Adipocyte (in vitro differentiated cells): ENCODE results near the gene HOXD4.

Experiments used
- DNase-seq: peaks from one replicate; pipeline ENCODE4 v3.0.0-alpha.2; 2015; ENCODE audit warnings: low read depth
- H3K27me3 ChIP-seq: replicated peaks from 2 replicates; pipeline ENCODE4 v1.7.0; 2013; ENCODE audit warnings: mild to moderate bottlenecking, low read length, moderate library complexity; ENCODE audit not compliant: control insufficient read depth, insufficient read depth
- H3K36me3 ChIP-seq: 2 replicates; pipeline ENCODE4 v1.7.0; 2013; ENCODE audit warnings: low read length, mild to moderate bottlenecking, moderate library complexity; ENCODE audit not compliant: control insufficient read depth, insufficient read depth, severe bottlenecking
- H3K4me1 ChIP-seq: 2 replicates; pipeline ENCODE4 v1.7.0; 2013; ENCODE audit warnings: mild to moderate bottlenecking, low read length, moderate library complexity; ENCODE audit not compliant: control insufficient read depth, insufficient read depth
- H3K4me3 ChIP-seq: 2 replicates; pipeline ENCODE4 v1.7.0; 2013; ENCODE audit warnings: mild to moderate bottlenecking, low read length, moderate library complexity
- H3K9ac ChIP-seq: 2 replicates; pipeline ENCODE4 v1.7.0; 2013; ENCODE audit warnings: mild to moderate bottlenecking, low read length, moderate library complexity
- H3K9me3 ChIP-seq: 2 replicates; pipeline ENCODE4 v1.7.0; 2013; ENCODE audit warnings: mild to moderate bottlenecking, low read length, moderate library complexity; ENCODE audit not compliant: control insufficient read depth

HOXD4 gene

DNA sequence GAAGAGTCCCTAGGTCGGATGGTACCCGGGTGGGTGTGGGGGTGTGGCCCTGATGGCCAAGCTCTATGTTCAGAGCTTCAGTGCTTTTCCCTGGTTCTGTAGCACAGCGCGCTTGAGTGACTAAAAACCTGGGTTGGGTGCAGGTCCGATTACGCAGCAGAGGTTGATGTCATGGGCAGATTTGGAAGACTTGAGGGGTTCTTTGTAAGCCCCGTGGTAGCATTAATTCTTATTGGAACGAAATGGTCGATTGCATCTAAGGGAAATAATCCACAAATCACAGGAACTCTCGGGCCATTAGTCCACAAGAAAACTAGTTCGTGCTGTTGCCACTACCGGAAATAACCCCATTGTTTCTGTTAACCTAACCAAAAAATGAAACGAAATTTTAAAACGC lies 12.8 kb upstream of the HOXD4 start:
- H3K9me3 ChIP-seq, result no peaks in the 10 kb centered on the region
- H3K27me3 ChIP-seq, result no peaks in the 10 kb centered on the region
- peak overlapping the region; percentile 86 for H3K4me3 ChIP-seq
- peaks cover 48% of the 10 kb centered on the region for H3K4me1 ChIP-seq
- peak overlapping the region; percentile 96 for H3K9ac ChIP-seq
- no peaks in the 10 kb centered on the region for H3K36me3 ChIP-seq
- no peak for DNase-seq

DNA sequence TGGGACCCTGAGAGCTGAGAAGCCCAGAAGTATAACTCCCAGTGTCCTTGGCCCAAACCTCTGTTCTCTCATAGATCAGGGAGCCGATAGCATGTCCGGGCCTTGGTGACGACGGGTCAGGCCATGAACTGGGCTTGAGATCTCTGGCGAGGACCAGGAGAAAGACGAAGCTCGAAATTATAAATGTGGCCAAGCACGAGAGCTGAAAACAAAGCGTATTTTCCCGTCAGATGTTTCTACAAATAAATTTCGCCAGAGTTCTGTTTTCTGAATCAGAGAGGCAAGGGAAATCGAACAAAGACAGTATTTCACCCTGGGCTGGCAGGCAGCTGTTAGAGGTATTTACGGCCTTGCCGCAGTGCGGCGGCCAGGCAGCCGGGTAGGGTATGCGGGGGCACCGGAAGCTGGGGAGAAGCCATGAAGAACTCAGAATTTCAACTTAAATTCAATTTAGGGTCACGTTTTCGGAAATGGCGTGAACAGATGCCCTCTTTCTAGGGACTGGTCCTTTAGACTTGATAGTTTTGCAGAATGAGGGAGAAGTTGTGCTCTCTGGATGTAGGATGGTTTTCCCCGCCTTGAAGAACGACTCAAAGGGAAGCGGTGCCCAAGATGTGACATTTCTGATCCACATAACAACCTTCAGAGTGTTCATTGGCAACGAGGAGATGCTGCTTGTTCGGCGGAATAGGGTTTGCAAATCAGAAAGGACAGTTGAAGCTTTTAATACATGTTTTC lies 12.3 kb upstream of the HOXD4 start:
- Histone ChIP-seq H3K4me3 (peak overlapping the region; percentile 86), H3K9me3 (no peaks in the 10 kb centered on the region), H3K36me3 (no peaks in the 10 kb centered on the region), H3K27me3 (no peaks in the 10 kb centered on the region), H3K4me1 (peaks cover 47% of the 10 kb centered on the region), H3K9ac (peak overlapping the region; percentile 96)
- no peak for DNase-seq

DNA sequence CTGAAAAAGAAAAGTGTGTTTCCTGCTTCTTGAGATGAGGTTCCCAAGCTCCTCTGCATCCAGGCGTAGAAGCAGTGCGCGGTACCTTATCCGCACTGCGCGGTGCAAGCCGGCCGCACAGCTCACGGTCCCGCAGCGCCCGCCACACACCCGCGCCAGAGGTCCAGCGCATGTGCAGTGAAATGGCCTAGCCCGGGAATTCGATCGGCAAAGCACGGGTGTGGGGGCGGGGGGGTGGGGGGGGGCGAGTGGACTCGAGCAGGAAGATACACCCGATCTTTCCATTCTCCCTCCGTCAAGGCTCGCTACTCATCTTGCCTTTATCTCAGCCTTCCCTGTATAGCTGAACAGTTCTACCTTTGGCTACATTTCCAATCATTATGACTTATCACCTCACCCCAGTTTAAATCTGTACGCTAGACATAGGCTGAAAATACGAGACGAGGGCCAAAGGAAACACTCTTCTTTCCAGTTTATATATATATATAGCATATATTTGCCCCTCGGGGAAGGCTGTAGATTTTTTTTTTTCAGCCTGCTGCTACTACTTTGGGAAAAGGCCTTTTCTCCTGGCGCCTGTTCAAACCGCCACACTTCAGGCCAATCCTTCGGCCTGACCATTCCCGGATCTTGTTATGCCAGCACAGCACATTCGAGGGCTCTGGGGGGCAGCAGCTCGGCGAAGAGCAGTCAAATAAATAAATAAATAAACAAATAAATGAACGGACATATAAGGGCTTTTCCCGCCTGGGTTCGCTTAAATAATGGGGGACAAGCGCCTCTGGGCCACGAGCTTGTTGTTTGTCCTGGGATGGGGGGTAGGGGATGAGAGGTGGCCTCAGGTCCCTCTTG lies 11.5 kb upstream of the HOXD4 start:
- Histone ChIP-seq H3K9me3 (no peaks in the 10 kb centered on the region), H3K9ac (peak overlapping the region; percentile 96), H3K4me3 (peak overlapping the region; percentile 86), H3K4me1 (peaks cover 45% of the 10 kb centered on the region), H3K27me3 (no peaks in the 10 kb centered on the region), H3K36me3 (no peaks in the 10 kb centered on the region)
- DNase-seq, result no peak

GRCh38 chr2:176140513-176141317 lies 10.6 kb upstream of the HOXD4 start:
- Histone ChIP-seq H3K4me3 (peak overlapping the region; percentile 83), H3K27me3 (no peaks in the 10 kb centered on the region), H3K9me3 (no peaks in the 10 kb centered on the region), H3K4me1 (peaks cover 37% of the 10 kb centered on the region), H3K36me3 (no peaks in the 10 kb centered on the region), H3K9ac (peak overlapping the region; percentile 79)
- peak; percentile 78 for DNase-seq

GRCh38 chr2:176142281-176142680 lies 9.1 kb upstream of the HOXD4 start:
- H3K36me3 ChIP-seq, result no peaks in the 10 kb centered on the region
- H3K27me3 ChIP-seq, result no peaks in the 10 kb centered on the region
- DNase-seq, result no peak
- peaks cover 35% of the 10 kb centered on the region for H3K4me1 ChIP-seq
- no peaks in the 10 kb centered on the region for H3K9me3 ChIP-seq
- no peak overlapping the region for H3K9ac ChIP-seq
- H3K4me3 ChIP-seq, result no peak overlapping the region

GRCh38 chr2:176145085-176145969 lies 6.0 kb upstream of the HOXD4 start:
- Histone ChIP-seq H3K9ac (no peak overlapping the region), H3K4me3 (no peak overlapping the region), H3K4me1 (peaks cover 9% of the 10 kb centered on the region), H3K27me3 (no peaks in the 10 kb centered on the region), H3K9me3 (no peaks in the 10 kb centered on the region), H3K36me3 (peaks cover 3% of the 10 kb centered on the region)
- DNase-seq, result no peak

DNA sequence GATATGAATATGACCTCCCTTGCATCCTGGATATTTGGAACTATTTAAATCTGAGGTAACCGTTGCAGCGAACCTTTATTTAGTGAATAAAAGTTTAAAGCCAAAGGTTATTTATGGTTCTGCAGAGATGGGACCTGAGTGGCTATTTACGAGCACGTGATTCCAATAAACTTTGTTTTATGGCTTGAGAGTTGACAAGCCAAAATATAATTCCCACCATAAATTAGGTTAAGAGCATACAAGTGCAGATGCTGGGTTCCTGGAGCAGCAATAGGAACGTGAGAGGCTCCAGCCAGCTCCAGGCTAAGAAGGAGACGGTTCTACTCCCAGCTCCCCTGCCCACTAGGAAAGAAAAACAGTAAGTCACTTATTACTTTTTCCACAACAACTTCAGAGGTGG lies 5.2 kb upstream of the HOXD4 start:
- H3K4me1 ChIP-seq, result peaks cover 8% of the 10 kb centered on the region
- DNase-seq, result no peak
- H3K36me3 ChIP-seq, result peaks cover 8% of the 10 kb centered on the region
- H3K9ac ChIP-seq, result no peak overlapping the region
- H3K4me3 ChIP-seq, result no peak overlapping the region
- no peaks in the 10 kb centered on the region for H3K9me3 ChIP-seq
- no peaks in the 10 kb centered on the region for H3K27me3 ChIP-seq

- H3K36me3 ChIP-seq, result peaks cover 8% of the 10 kb centered on the region
- H3K4me1 ChIP-seq, result peaks cover 8% of the 10 kb centered on the region
- H3K27me3 ChIP-seq, result no peaks in the 10 kb centered on the region
- DNase-seq, result no peak
- no peak overlapping the region for H3K9ac ChIP-seq
- H3K4me3 ChIP-seq, result no peak overlapping the region
- H3K9me3 ChIP-seq, result no peaks in the 10 kb centered on the region
Measured at GRCh38 chr2:176146645-176147044, 4.7 kb upstream of the HOXD4 start.

- no peak overlapping the region for H3K4me3 ChIP-seq
- H3K9me3 ChIP-seq, result no peaks in the 10 kb centered on the region
- H3K27me3 ChIP-seq, result no peaks in the 10 kb centered on the region
- peaks cover 8% of the 10 kb centered on the region for H3K4me1 ChIP-seq
- H3K9ac ChIP-seq, result no peak overlapping the region
- peaks cover 8% of the 10 kb centered on the region for H3K36me3 ChIP-seq
- DNase-seq, result no peak
Measured at GRCh38 chr2:176147210-176147799, 4.0 kb upstream of the HOXD4 start.

DNA sequence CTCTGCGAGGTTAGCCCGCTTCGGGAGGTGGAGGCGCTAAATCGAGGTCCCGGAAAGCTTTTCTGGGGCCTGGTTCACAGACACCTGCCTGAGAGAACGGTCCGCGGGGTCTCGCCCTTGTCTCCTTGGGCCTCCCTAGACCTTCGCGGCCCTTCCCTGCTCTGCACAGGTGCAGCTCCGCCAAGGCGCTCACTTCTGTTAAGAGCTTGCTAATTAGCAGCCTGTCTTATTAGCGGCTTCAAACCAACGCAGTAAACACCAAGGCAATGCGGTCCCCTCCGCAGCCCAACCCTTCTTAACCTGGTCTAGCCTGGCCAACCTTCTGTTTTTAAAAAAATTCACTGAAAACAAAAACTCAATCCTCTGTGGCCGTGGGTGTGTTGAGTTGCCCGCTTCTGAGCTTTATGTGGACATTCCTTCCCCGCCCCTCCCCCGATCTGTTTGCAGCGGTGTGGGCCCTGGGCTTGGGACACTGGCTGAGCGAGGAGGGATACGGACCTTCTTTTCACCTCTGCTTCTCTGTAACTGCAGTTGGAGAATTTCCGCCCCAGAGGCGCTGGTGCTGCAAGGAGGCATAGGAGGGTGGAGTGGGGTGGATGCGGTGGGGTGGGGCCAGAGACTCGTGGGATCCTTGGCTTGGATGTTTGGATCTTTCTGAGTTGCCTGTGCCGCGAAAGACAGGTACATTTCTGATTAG lies 3.4 kb upstream of the HOXD4 start:
- Histone ChIP-seq H3K27me3 (no peaks in the 10 kb centered on the region), H3K9ac (no peak overlapping the region), H3K9me3 (no peaks in the 10 kb centered on the region), H3K4me3 (no peak overlapping the region), H3K4me1 (peaks cover 6% of the 10 kb centered on the region), H3K36me3 (peaks cover 8% of the 10 kb centered on the region)
- DNase-seq, result no peak
